NT2/D1 (cell line): ENCODE data around the gene CTBP2.

ENCODE experiments used
- SUZ12 ChIP-seq: IDR thresholded peaks from 2 replicates; pipeline ENCODE4 v1.6.1; 2011; ENCODE audit not compliant: insufficient read length, insufficient read depth; ENCODE audit errors: extremely low read depth
- YY1 ChIP-seq: IDR thresholded peaks from 2 replicates; pipeline ENCODE4 v1.6.1; 2011; ENCODE audit not compliant: insufficient read length, insufficient read depth
- ZNF274 ChIP-seq: IDR thresholded peaks from 2 replicates; pipeline ENCODE4 v1.6.1; 2011; ENCODE audit warnings: mild to moderate bottlenecking, low read depth, low read length

- TF ChIP-seq ZNF274: no peak
- no peak for TF ChIP-seq YY1
- TF ChIP-seq SUZ12: no peak
Observed at GRCh38 chr10:125004571-125005311, 155.6 kb downstream of the CTBP2 start.
